H9 (cell line): ENCODE results near the gene C21orf58. TPM values are rescaled to one million over a fixed set of nuclear protein-coding genes. Genes with fewer than 3 reads are reported as not detected.

Experiments used
- DNase-seq: peaks from one replicate; pipeline ENCODE4 v3.0.0-alpha.2; 2017
- H2AFZ ChIP-seq: one replicate; pipeline ENCODE4 v1.6.1; 2013; ENCODE audit warnings: mild to moderate bottlenecking, low read length, control low read depth, moderate library complexity
- H2AK5ac ChIP-seq: 2 replicates; pipeline ENCODE4 v1.6.1; 2013; ENCODE audit warnings: low read length, control low read depth, mixed read lengths; ENCODE audit not compliant: insufficient read length
- H2BK120ac ChIP-seq: one replicate; pipeline ENCODE4 v1.6.1; 2013; ENCODE audit warnings: low read depth, mild to moderate bottlenecking, low read length, control low read depth, inconsistent platforms; ENCODE audit not compliant: poor library complexity, severe bottlenecking
- H2BK12ac ChIP-seq: 2 replicates; pipeline ENCODE4 v1.6.1; 2013; ENCODE audit warnings: low read length, control low read depth, mixed read lengths, low read depth; ENCODE audit not compliant: insufficient read length
- H2BK15ac ChIP-seq: 2 replicates; pipeline ENCODE4 v1.6.1; 2013; ENCODE audit warnings: low read depth, low read length, control low read depth
- H2BK20ac ChIP-seq: one replicate; pipeline ENCODE4 v1.6.1; 2013; ENCODE audit warnings: low read depth, mild to moderate bottlenecking, low read length, control low read depth, inconsistent platforms; ENCODE audit not compliant: poor library complexity, severe bottlenecking
- H2BK5ac ChIP-seq: 2 replicates; pipeline ENCODE4 v1.6.1; 2013; ENCODE audit warnings: low read length, control low read depth, mixed read lengths; ENCODE audit not compliant: insufficient read length
- H3K14ac ChIP-seq: 2 replicates; pipeline ENCODE4 v1.6.1; 2013; ENCODE audit warnings: low read length, control low read depth; ENCODE audit not compliant: insufficient read depth
- H3K18ac ChIP-seq: 2 replicates; pipeline ENCODE4 v1.6.1; 2013; ENCODE audit warnings: low read depth, mild to moderate bottlenecking, mixed read lengths, low read length, control low read depth; ENCODE audit not compliant: insufficient read length
- H3K23ac ChIP-seq: 2 replicates; pipeline ENCODE4 v1.6.1; 2013; ENCODE audit warnings: low read length, control low read depth, mixed read lengths, low read depth; ENCODE audit not compliant: insufficient read length
- H3K23me2 ChIP-seq: 2 replicates; pipeline ENCODE4 v1.6.1; 2013; ENCODE audit warnings: low read depth, mild to moderate bottlenecking, mixed read lengths, low read length, control low read depth; ENCODE audit not compliant: insufficient read length, poor library complexity, severe bottlenecking
- H3K27ac ChIP-seq: 2 replicates; pipeline ENCODE4 v1.5.1; 2013; ENCODE audit warnings: low read length, control low read depth, mixed read lengths, low read depth; ENCODE audit not compliant: insufficient read length
- H3K27me3 ChIP-seq: 2 replicates; pipeline ENCODE4 v1.6.1; 2013; ENCODE audit warnings: low read length, control low read depth, inconsistent platforms; ENCODE audit not compliant: insufficient read depth
- H3K4ac ChIP-seq: 2 replicates; pipeline ENCODE4 v1.6.1; 2013; ENCODE audit warnings: low read depth, mild to moderate bottlenecking, control low read depth, inconsistent platforms, low read length, moderate library complexity
- H3K4me1 ChIP-seq: 2 replicates; pipeline ENCODE4 v1.6.1; 2013; ENCODE audit warnings: low read length, control low read depth, inconsistent platforms; ENCODE audit not compliant: insufficient read depth
- H3K4me2 ChIP-seq: 2 replicates; pipeline ENCODE4 v1.6.1; 2013; ENCODE audit warnings: low read length, control low read depth, mixed read lengths; ENCODE audit not compliant: insufficient read length, insufficient read depth
- H3K56ac ChIP-seq: 2 replicates; pipeline ENCODE4 v1.6.1; 2013; ENCODE audit warnings: low read depth, mild to moderate bottlenecking, mixed read lengths, low read length, control low read depth; ENCODE audit not compliant: insufficient read length
- H3K79me1 ChIP-seq: 2 replicates; pipeline ENCODE4 v1.6.1; 2013; ENCODE audit warnings: low read depth, mild to moderate bottlenecking, moderate library complexity, low read length, control low read depth, inconsistent platforms; ENCODE audit not compliant: insufficient read depth, poor library complexity, severe bottlenecking
- H3K79me2 ChIP-seq: 2 replicates; pipeline ENCODE4 v1.6.1; 2013; ENCODE audit warnings: low read length, control low read depth, inconsistent platforms; ENCODE audit not compliant: insufficient read depth
- H3K9ac ChIP-seq: 2 replicates; pipeline ENCODE4 v1.6.1; 2013; ENCODE audit warnings: low read length, control low read depth, mixed read lengths; ENCODE audit not compliant: insufficient read length; ENCODE audit errors: extremely low read depth
- H3K9me3 ChIP-seq: one replicate; pipeline ENCODE4 v1.6.1; 2013; ENCODE audit warnings: low read depth, low read length, inconsistent platforms; ENCODE audit not compliant: control insufficient read depth
- H3T11ph ChIP-seq: one replicate; pipeline ENCODE4 v1.6.1; 2013; ENCODE audit warnings: mild to moderate bottlenecking, low read length, control low read depth, inconsistent platforms
- H4K20me1 ChIP-seq: one replicate; pipeline ENCODE4 v1.6.1; 2013; ENCODE audit not compliant: control insufficient read depth, insufficient read length, insufficient read depth
- H4K5ac ChIP-seq: 2 replicates; pipeline ENCODE4 v1.6.1; 2013; ENCODE audit warnings: low read depth, mild to moderate bottlenecking, mixed read lengths, low read length, control low read depth; ENCODE audit not compliant: insufficient read length
- H4K8ac ChIP-seq: replicated peaks from 2 replicates; pipeline ENCODE4 v1.6.1; 2013; ENCODE audit warnings: low read length, control low read depth, mixed read lengths, low read depth; ENCODE audit not compliant: insufficient read length
- H4K91ac ChIP-seq: 2 replicates; pipeline ENCODE4 v1.6.1; 2013; ENCODE audit warnings: low read depth, mild to moderate bottlenecking, moderate library complexity, mixed read lengths, low read length, control low read depth; ENCODE audit not compliant: insufficient read length
- H3K27ac Mint-ChIP-seq, 3 experiments: 2 replicates in 2 of 3; 3 replicates in 1 of 3; pipeline ENCODE4 v1.8.0; 2020 to 2021; ENCODE audit warnings: mixed read lengths in 3 of 3, mild to moderate bottlenecking in 1 of 3, moderate library complexity in 1 of 3
- H3K27me3 Mint-ChIP-seq: 2 replicates; pipeline ENCODE4 v1.8.0; 2021; ENCODE audit warnings: low read depth, mild to moderate bottlenecking, moderate library complexity, mixed read lengths
- H3K36me3 Mint-ChIP-seq, 3 experiments: 2 replicates in 2 of 3; 3 replicates in 1 of 3; pipeline ENCODE4 v1.8.0; 2020 to 2021; ENCODE audit warnings: low read depth in 3 of 3, mixed read lengths in 3 of 3; ENCODE audit not compliant: insufficient read depth in 1 of 3
- H3K4me1 Mint-ChIP-seq, 2 experiments: 2 replicates each; pipeline ENCODE4 v1.8.0; 2020; ENCODE audit warnings: mixed read lengths in 2 of 2
- H3K4me3 Mint-ChIP-seq, 2 experiments: 2 replicates in 1 of 2; 3 replicates in 1 of 2; pipeline ENCODE4 v1.8.0; 2020 to 2021; ENCODE audit warnings: mild to moderate bottlenecking in 2 of 2, mixed read lengths in 2 of 2, moderate library complexity in 1 of 2
- H3K9me3 Mint-ChIP-seq, 2 experiments: 2 replicates in 1 of 2; 3 replicates in 1 of 2; pipeline ENCODE4 v1.8.0; 2020; ENCODE audit warnings: mild to moderate bottlenecking in 2 of 2, mixed read lengths in 2 of 2, moderate library complexity in 1 of 2
- WGBS: extraction: QIAGEN DNeasy Blood & Tissue Kit; methylation state at CpG from one replicate; pipeline ENCODE4 v1.1.7; 2013; ENCODE audit warnings: missing lambda C conversion rate, low lambda C conversion rate, mixed read lengths; ENCODE audit not compliant: insufficient read length; ENCODE audit errors: extremely low coverage; 5-methylcytosine and 5-hydroxymethylcytosine counted together
- total RNA-seq: library from RNA; stranded (reverse); gene quantifications from 2 replicates; pipeline ENCODE4 v1.2.1, GENCODE V29; 2021
- TF ChIP-seq, protein P1 (sequence below): fragments of 200-600 bp; sonication (generic); conservative IDR thresholded peaks from 3 replicates; pipeline ENCODE4 v1.8.0; 2021; ENCODE audit warnings: antibody characterized with exemption, mild to moderate bottlenecking

Gene C21orf58
- total RNA-seq, 1 experiment from 2014 or later = 17.2 TPM

DNA sequence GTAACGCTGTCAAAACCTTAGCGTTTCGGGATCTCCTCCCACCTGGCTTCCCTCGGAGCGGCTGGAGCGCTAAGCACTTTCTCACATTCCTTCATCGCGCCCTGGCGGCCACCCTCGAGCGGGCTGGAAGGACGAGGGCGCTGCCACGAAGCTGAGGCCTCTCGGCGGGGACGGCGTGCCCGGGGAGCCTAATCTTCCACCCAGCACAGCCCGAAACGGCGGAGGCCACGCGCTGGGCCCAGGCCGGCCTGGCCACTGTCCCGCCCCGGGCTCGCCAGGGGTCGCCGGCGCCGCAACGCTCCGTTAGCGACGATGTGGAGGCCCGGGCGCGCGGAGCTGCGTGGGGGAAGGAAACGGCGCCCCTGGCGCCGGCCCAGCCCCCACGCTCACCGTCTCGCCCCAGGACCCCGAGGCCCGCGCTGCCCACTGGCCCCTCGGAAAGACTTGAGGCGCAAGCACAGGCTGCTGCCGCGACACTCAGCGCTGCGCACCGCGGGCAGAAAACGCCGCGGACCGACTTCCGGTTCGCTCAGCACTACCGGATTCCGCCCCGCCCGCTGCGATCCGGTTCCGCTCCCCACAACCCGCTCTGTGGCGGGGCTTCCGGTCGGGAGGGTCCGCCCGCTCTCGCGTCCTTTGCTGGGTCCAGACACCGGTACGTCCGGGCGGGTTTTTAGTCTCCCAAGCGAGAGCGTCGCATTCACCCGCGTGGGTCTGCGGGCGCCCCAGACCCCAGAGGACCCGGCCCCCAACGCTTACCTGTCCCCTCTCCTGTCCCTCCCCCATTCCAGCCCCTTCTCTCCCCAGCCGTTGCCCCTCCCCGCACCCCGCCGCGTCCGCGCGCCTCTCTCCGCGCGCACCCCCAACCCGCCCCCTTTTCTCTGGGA lies 37.7 kb downstream of the C21orf58 start, which contains the start of gene YBEY:
Gene YBEY, plus strand, starts transcription at position 582 of the 887 bp plus-strand sequence. CDS start 572 bp downstream, outside the sequence.
- Histone ChIP-seq H3K27me3 (no peaks in the 10 kb centered on the region), H4K91ac (no peak within 1 kb of the TSS), H2BK12ac (no peak within 1 kb of the TSS), H3K4me1 (peaks cover 6% of the 10 kb centered on the region; the same call in 1 of the 2 replicates), H3K4me2 (peak within 1 kb of the TSS; percentile 66), H3K18ac (no peak within 1 kb of the TSS), H3K9ac (peak within 1 kb of the TSS; percentile 84), H2AK5ac (no peak within 1 kb of the TSS), H2BK120ac (no peak within 1 kb of the TSS), H2BK20ac (no peak within 1 kb of the TSS), H3K23ac (no peak within 1 kb of the TSS), H3K79me1 (peaks cover 14% of the 10 kb centered on the region), H4K5ac (no peak within 1 kb of the TSS), H3K4ac (no peak within 1 kb of the TSS), H4K8ac (no peak within 1 kb of the TSS), H3K9me3 (no peaks in the 10 kb centered on the region), H3K14ac (no peak within 1 kb of the TSS; the same call in 1 of the 2 replicates), H2AFZ (no peak within 1 kb of the TSS), H4K20me1 (no peaks in the 10 kb centered on the region), H2BK15ac (no peak within 1 kb of the TSS), H3K56ac (no peak within 1 kb of the TSS), H3K79me2 (peaks cover 22% of the 10 kb centered on the region; the same call in 1 of the 2 replicates), H2BK5ac (no peak within 1 kb of the TSS), H3K27ac (peak within 1 kb of the TSS; percentile 75), H3K23me2 (peaks cover 5% of the 10 kb centered on the region), H3T11ph (no peak within 1 kb of the TSS)
- Mint-ChIP-seq H3K27ac (peak within 1 kb of the TSS; percentile 86 to 96 (median 95)), H3K4me3 (peak within 1 kb of the TSS; percentile 86 to 92), H3K4me1 (peaks cover 41 to 49% of the 10 kb centered on the region in 2 experiments), H3K36me3 (peaks cover 23 to 39% (median 36%) of the 10 kb centered on the region in 3 experiments), H3K9me3 (no peaks in the 10 kb centered on the region; a peak in 1 of 5 replicates), H3K27me3 (no peaks in the 10 kb centered on the region; the same call in 1 of the 2 replicates)
- TF ChIP-seq, protein P1, sequence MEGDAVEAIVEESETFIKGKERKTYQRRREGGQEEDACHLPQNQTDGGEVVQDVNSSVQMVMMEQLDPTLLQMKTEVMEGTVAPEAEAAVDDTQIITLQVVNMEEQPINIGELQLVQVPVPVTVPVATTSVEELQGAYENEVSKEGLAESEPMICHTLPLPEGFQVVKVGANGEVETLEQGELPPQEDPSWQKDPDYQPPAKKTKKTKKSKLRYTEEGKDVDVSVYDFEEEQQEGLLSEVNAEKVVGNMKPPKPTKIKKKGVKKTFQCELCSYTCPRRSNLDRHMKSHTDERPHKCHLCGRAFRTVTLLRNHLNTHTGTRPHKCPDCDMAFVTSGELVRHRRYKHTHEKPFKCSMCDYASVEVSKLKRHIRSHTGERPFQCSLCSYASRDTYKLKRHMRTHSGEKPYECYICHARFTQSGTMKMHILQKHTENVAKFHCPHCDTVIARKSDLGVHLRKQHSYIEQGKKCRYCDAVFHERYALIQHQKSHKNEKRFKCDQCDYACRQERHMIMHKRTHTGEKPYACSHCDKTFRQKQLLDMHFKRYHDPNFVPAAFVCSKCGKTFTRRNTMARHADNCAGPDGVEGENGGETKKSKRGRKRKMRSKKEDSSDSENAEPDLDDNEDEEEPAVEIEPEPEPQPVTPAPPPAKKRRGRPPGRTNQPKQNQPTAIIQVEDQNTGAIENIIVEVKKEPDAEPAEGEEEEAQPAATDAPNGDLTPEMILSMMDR = peak; percentile 50; the same call in 2 of the 3 replicates
- peak; percentile 94 for DNase-seq
- WGBS = no CpG with 5 or more reads among the region's 105 CpGs
